Measurements from ENCODE around the gene TSPAN16.
A peak's percentile ranks its signal among the peaks of the same experiment; 100 is the strongest.

The TSPAN16 gene

GRCh38 chr19:11284515-11284914 is 11.4 kb upstream of the TSPAN16 start:
- Histone ChIP-seq H3K4me1 (ENCODE audit: control insufficient read depth, insufficient read depth, low read length) (no peaks in the 10 kb centered on the region), H3K9me3 (ENCODE audit: control insufficient read depth, insufficient read depth, low read depth, low read length) (no peaks in the 10 kb centered on the region), H3K36me3 (ENCODE audit: control insufficient read depth in 2 of 2, insufficient read depth in 1 of 2, low read length in 2 of 2) (no peaks in the 10 kb centered on the region), H3K27ac (ENCODE audit: extremely low read depth, low read depth, low read length) (no peak overlapping the region), H3K4me3 (ENCODE audit: low read depth, low read length) (no peak overlapping the region)
- TF ChIP-seq ZNF645 (tag by site-specific recombination; IDR thresholded peaks at IDR 0.05) (no peak), ZFP69B (tag by site-specific recombination; IDR thresholded peaks at IDR 0.05) (no peak), ZNF221 (tag by site-specific recombination; IDR thresholded peaks at IDR 0.05; ENCODE audit: borderline replicate concordance) (no peak), ZNF747 (tag by site-specific recombination; IDR thresholded peaks at IDR 0.05) (no peak), ZNF24 (tag by site-specific recombination; IDR thresholded peaks at IDR 0.05) (no peak), YY2 (tag by site-specific recombination; IDR thresholded peaks at IDR 0.05) (no peak), ZNF510 (tag by site-specific recombination; IDR thresholded peaks at IDR 0.05; ENCODE audit: insufficient replicate concordance) (no peak), ZEB2 (tag by site-specific recombination; IDR thresholded peaks at IDR 0.05) (no peak), ZNF324 (tag by site-specific recombination; IDR thresholded peaks at IDR 0.05) (no peak), ZNF404 (tag by site-specific recombination; IDR thresholded peaks at IDR 0.05) (no peak)
- ChIA-PET POLR2A (no interaction called here), CTCF (interaction anchor here (0.6 to 1.5 kb wide), 3 partner anchors 9 to 41 kb away, joined by 3 to 5 read pairs (median 4); no protein-coding TSS in a partner anchor)

- no peaks in the 10 kb centered on the region for H3K36me3 ChIP-seq (ENCODE audit: control insufficient read depth in 2 of 2, insufficient read depth in 1 of 2, low read length in 2 of 2)
- no peak overlapping the region for H3K4me3 ChIP-seq (ENCODE audit: low read depth, low read length)
- POLR2A ChIA-PET, result interaction anchor here (0.6 kb wide), 1 partner anchor 46 kb away, joined by 3 read pairs; no protein-coding TSS in a partner anchor
- CTCF ChIA-PET, result interaction anchor here (0.5 to 1.2 kb wide), 5 partner anchors 30 to 176 kb away, joined by 3 to 4 read pairs (median 3); no protein-coding TSS in a partner anchor
- no peaks in the 10 kb centered on the region for H3K4me1 ChIP-seq (ENCODE audit: control insufficient read depth, insufficient read depth, low read length)
- H3K9me3 ChIP-seq (ENCODE audit: control insufficient read depth, insufficient read depth, low read depth, low read length), result no peaks in the 10 kb centered on the region
- H3K27ac ChIP-seq (ENCODE audit: extremely low read depth, low read depth, low read length), result no peak overlapping the region
- peak; percentile 59 for TF ChIP-seq ZFHX2 (tag by site-specific recombination; conservative IDR thresholded peaks at IDR 0.05)
- TF ChIP-seq EGR2 (tag by site-specific recombination; IDR thresholded peaks at IDR 0.05; ENCODE audit: low read depth), result peak; percentile 43; the same call in 1 of the 2 replicates
- TF ChIP-seq ZNF555 (tag by site-specific recombination; conservative IDR thresholded peaks at IDR 0.05), result no peak
Observed at GRCh38 chr19:11286312-11286974, 9.5 kb upstream of the TSPAN16 start.

GRCh38 chr19:11288349-11288748 is 7.6 kb upstream of the TSPAN16 start:
- no peak for TF ChIP-seq ZNF610 (tag by site-specific recombination; IDR thresholded peaks at IDR 0.05; ENCODE audit: borderline replicate concordance)
- TF ChIP-seq ZSCAN4 (tag by site-specific recombination; IDR thresholded peaks at IDR 0.05), result no peak
- TF ChIP-seq ZNF768 (tag by site-specific recombination; IDR thresholded peaks at IDR 0.05), result no peak
- TF ChIP-seq ZNF792 (tag by site-specific recombination; IDR thresholded peaks at IDR 0.05), result no peak
- TF ChIP-seq ZNF571 (tag by site-specific recombination; IDR thresholded peaks at IDR 0.05), result no peak
- no peak for TF ChIP-seq ZNF626 (tag by site-specific recombination; IDR thresholded peaks at IDR 0.05)
- TF ChIP-seq GFI1B (tag by site-specific recombination; IDR thresholded peaks at IDR 0.05), result no peak
- TF ChIP-seq ZNF830 (tag by site-specific recombination; IDR thresholded peaks at IDR 0.05; ENCODE audit: low read depth), result no peak
- TF ChIP-seq ZNF350 (tag by site-specific recombination; IDR thresholded peaks at IDR 0.05), result no peak
- H3K4me1 ChIP-seq (ENCODE audit: control insufficient read depth, insufficient read depth, low read length), result no peaks in the 10 kb centered on the region; the same call in 1 of the 2 replicates
- no peaks in the 10 kb centered on the region for H3K9me3 ChIP-seq (ENCODE audit: control insufficient read depth, insufficient read depth, low read depth, low read length)
- no peak overlapping the region for H3K4me3 ChIP-seq (ENCODE audit: low read depth, low read length)
- CTCF ChIA-PET, result interaction anchor here (1.6 to 2.0 kb wide), 2 partner anchors 87 to 147 kb away, joined by 5 to 6 read pairs; partner anchors contain the start of genes ODAD3 and PRKCSH
- H3K27ac ChIP-seq (ENCODE audit: extremely low read depth, low read depth, low read length), result no peak overlapping the region
- no peaks in the 10 kb centered on the region for H3K36me3 ChIP-seq (ENCODE audit: control insufficient read depth in 2 of 2, insufficient read depth in 1 of 2, low read length in 2 of 2)
- POLR2A ChIA-PET, result interaction anchor here (0.5 kb wide), 1 partner anchor 45 kb away, joined by 3 read pairs; no protein-coding TSS in a partner anchor
